Mesenteric fat pad (tissue), 1 donor: ENCODE measurements around the gene DSG3. TPM values are rescaled to one million over a fixed set of nuclear protein-coding genes. Genes with fewer than 3 reads are reported as not detected.

Experiments
- DNase-seq: peaks from one replicate; pipeline ENCODE4 v3.0.0-alpha.2; 2020; ENCODE audit warnings: low spot score
- long read RNA-seq: library from polyadenylated mRNA; unstranded; transcript quantifications from one replicate; pipeline ENCODE4 v2.0.0, GENCODE V29; 2020
- total RNA-seq: library from RNA; stranded (reverse); fragmentation: NEBNext Ultra II Directional; extraction: Animal tissue kit (Norgen Biotek cat#: 25700); gene quantifications from one replicate; pipeline ENCODE4 v1.2.1, GENCODE V29; 2021
- donor health status: DM: yes; HTN: yes; CAD: no.

Gene DSG3
- total RNA-seq: not detected
- long read RNA-seq: 0 reads

DNA sequence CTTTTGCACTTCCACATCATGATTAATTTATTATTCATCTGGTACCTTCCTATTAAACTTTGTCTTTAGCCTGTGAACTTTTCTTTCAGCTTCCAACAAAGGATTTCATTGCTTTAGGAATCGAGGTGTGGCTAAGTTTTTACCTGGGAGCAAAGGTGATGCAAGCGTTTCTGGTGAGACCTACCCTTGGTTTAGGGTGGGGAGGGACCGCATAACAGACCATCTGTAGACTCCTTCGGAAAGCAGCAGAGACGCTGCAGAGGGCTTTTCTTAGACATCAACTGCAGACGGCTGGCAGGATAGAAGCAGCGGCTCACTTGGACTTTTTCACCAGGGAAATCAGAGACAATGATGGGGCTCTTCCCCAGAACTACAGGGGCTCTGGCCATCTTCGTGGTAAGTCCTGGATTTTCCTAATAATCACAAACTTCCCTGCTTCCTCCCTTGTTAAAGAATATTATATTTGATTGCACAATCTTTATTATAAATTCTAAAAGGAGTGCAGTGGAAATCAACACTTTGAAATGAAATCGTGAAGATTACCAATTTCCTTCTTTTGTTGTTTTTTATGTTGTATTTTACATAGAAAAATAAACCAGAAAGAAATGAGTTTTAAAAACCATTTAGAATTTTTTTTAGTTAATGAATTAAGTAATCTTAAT lies at the start of gene DSG3:
DSG3 (plus strand) TSS at position 212 of the 662 bp plus-strand sequence; CDS start at position 349, 137 bp downstream.
- DNase-seq: no peak

GRCh38 chr18:31398191-31398590 lies 49.4 kb upstream of the DSG3 start:
- no peak for DNase-seq

GRCh38 chr18:31399306-31400032 lies 48.1 kb upstream of the DSG3 start:
- no peak for DNase-seq

- DNase-seq: no peak
These were observed 46.1 kb upstream of the DSG3 start for GRCh38 chr18:31401156-31402025.

- no peak for DNase-seq
These were observed 45.5 kb upstream of the DSG3 start for GRCh38 chr18:31402026-31402373.

- no peak for DNase-seq
These were observed 44.1 kb upstream of the DSG3 start for GRCh38 chr18:31403409-31403808.

DNA sequence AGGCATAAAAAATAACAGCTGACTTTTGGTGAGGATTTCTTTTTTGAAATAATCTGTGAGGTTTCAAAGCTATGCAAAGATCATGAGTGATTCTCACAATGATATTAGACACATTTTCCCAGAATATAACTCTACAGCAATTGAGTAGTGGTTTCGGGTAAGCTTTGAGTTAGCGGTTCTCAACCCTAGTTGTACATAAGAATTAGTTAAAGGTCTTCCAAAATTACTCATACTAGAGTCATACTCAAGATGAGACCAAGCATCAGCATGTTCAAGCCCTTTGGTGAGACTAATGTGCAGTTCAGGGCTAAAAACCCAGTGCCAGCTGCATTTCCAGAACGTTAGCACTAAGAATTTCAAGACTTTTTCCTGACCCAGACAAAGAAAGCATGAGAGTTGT lies 39.9 kb upstream of the DSG3 start:
- DNase-seq: no peak

DNA sequence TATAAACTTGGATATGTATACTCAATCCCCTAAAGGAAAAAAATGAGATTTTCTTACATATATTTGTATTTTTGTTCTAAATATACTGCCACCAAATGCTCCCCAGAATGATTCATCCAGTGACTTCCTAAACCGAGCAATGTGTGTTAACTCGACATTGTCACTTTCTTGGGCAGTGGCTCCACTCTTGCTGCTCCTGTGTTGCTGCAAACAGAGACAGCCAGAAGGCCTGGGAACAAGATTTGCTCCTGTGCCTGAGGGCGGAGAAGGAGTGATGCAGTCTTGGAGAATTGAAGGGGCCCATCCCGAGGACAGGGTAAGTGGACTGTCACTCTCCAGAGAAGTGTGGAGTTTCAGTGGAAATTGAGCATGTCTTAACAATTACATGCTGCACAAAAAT lies 38.3 kb upstream of the DSG3 start:
- DNase-seq: no peak

GRCh38 chr18:31410716-31411483 lies 36.6 kb upstream of the DSG3 start:
- DNase-seq: no peak

DNA sequence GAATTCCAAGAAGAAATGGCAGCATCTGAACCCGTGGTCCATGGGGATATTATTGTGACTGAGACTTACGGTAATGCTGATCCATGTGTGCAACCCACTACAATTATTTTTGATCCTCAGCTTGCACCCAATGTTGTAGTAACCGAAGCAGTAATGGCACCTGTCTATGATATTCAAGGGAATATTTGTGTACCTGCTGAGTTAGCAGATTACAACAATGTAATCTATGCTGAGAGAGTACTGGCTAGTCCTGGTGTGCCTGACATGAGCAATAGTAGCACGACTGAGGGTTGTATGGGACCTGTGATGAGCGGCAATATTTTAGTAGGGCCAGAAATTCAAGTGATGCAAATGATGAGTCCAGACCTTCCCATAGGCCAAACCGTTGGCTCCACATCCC lies 34.4 kb upstream of the DSG3 start:
- DNase-seq: no peak

- no peak for DNase-seq
These were observed 29.7 kb upstream of the DSG3 start for GRCh38 chr18:31417850-31418249.

DNA sequence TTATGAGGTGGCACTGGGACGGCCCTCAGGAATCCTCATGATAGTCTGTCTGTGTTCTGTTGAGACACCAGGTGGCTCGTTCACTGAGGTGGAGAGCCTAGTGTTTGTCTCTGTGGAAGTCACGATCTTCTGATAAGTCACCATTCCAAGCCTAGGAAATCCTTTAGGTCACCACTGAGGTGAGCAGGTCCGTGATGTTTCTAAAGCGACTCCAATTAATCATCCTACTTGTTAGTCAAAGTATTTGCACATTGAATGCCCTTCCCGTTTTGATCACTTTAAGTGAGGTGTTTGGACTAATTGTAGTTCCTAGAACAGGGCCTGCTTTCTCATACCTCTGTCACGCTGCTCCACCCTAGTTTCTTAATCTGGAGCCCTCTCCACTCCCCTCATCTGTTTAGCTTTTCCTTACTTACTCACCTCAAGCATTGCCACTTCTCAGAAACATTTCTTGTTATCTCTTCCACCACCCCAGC lies 28.0 kb upstream of the DSG3 start:
- no peak for DNase-seq

DNA sequence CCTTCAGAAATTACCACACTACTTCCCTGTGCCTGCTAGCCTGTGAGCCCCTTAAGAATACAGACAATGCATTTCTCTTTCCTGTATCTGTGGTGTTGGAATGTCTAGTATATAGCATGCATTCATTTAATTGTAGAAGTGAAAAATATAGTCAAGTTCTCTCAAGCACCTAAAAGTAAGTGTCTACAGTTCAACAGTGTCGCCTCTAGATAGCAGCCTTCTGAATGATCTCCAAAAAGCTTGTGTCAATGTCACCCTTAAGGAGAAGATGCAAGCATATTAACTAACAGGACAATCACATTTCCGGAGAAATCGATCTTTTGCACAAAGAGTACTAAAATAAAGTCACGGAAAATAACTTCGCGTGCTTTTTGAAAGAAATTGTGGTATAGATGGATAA lies 27.5 kb upstream of the DSG3 start:
- no peak for DNase-seq

DNA sequence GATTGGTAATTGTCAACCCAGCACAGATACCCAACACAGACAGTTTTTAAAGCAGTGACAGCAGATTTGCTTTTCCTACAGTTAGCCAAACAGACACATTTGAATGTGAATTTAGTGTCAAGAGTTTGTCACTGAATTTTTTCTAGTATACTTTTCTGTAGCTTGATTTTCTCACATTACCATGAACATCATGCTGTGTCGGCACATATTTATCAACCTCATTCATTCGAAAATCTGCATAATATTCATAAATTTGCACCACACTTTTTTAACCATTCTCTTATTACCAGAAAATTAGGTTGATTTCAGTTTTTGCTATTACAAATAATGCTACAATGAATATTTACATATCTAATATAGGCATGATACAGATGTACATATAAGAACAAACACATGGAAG lies 27.0 kb upstream of the DSG3 start:
- DNase-seq: no peak

DNA sequence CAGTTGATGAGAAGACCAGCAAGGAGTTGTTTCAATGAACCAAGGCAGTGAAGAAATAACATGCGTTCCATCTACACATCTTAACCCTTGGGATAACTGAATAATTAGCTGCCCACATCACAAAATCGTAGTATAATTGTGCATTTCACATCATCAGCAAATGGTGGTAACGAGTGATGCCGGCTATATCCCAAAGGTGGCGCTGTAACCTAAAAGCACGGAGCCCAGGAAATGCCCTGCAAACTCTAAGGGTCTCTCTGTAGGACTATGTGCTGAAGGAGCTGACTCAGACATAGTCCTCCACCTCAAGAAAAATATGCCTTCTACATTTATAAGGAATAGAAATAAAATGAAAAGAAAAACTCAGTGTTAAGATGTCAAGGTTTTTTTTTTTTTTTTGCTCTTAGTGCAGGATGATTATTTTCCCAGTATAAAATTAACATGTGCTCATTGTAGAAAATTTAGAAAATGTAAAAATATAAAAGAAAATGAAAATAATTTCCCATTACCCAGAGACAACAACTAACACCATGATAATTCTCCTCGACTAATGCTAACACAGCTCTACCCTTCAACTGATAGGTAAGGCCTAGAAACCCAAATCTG lies 23.1 kb upstream of the DSG3 start:
- DNase-seq: no peak

GRCh38 chr18:31426021-31426420 lies 21.5 kb upstream of the DSG3 start:
- DNase-seq: no peak

GRCh38 chr18:31426871-31427406 lies 20.6 kb upstream of the DSG3 start:
- no peak for DNase-seq

DNA sequence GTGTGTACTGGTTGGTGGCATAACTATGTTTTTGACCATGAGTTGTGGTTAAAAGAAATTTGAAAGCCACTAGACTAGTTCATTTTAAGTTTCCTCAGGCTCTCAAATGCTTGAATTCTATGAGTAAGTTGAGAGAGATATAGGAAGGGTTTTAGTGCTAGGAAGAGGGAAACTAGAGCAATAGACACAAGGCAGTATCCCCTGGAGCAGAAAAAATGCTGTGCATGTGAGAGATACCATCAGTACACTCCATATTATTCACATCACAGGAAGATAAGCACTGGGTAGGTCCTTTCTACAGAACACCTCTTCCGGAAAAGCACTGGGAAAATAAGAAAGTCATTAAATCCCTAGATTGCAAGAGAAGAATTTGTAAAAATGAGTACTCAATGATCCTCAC lies 19.3 kb upstream of the DSG3 start:
- no peak for DNase-seq

GRCh38 chr18:31429623-31430022 lies 17.9 kb upstream of the DSG3 start:
- DNase-seq: no peak

DNA sequence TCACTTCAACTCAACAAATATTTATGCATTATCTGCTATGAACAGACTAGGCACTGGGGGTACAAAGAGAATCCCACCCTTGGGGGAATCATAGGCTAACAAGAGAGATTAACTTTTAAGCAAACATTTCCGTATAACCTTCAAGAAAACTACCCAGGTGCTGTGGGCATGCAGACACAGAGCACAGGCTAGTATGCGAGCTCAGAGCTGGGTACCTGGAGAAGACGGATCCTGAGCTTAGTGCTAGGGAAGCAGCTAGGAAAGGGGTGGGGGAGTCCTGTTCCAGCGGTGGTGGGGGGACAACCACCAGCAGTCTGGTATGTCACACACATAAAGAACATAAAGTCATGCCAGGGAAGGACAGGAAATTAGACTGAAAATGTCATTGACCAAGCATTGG lies 17.5 kb upstream of the DSG3 start:
- no peak for DNase-seq

GRCh38 chr18:31430554-31430953 lies 17.0 kb upstream of the DSG3 start:
- no peak for DNase-seq
